Measurements from ENCODE around the gene RNF150. TPM values are rescaled to one million over a fixed set of nuclear protein-coding genes. Genes with fewer than 3 reads are reported as not detected.

RNF150 gene
- polyA plus RNA-seq, 3 donors = 0.21 TPM; not detected in 2

GRCh38 chr4:140994015-140994414 lies 139.3 kb downstream of the RNF150 start:
- no peaks in the 10 kb centered on the region for H3K36me3 Mint-ChIP-seq
- H3K4me3 Mint-ChIP-seq = no peak overlapping the region
- WGBS (ENCODE audit: insufficient coverage) = no CpG with 5 or more reads among the region's 1 CpG
- no peak overlapping the region for H2AFZ ChIP-seq (ENCODE audit: insufficient read depth, low read depth, low read length, poor library complexity, severe bottlenecking)
- peaks cover 0 to 3% (median 0%) of the 10 kb centered on the region in 7 donors for H3K9me3 Mint-ChIP-seq
- peaks cover 0 to 5% (median 0%) of the 10 kb centered on the region in 3 donors for H3K27me3 Mint-ChIP-seq (ENCODE audit: low read depth in 3 of 3)
- no peaks in the 10 kb centered on the region for H3K4me1 ChIP-seq (ENCODE audit: control insufficient read depth in 1 of 2, insufficient read depth in 2 of 2, low read length in 2 of 2)
- intact Hi-C loops (cut with micrococcal nuclease) = no loop called here
- no peak overlapping the region for H3K27ac Mint-ChIP-seq
- H3K4me2 ChIP-seq (replicated peaks; ENCODE audit: extremely low read depth, low read length, poor library complexity, severe bottlenecking) = no peak overlapping the region
- no peaks in the 10 kb centered on the region for H4K20me1 ChIP-seq (ENCODE audit: insufficient read depth, low read length)
- H3K36me3 ChIP-seq (replicated peaks in 1 of 2; ENCODE audit: control insufficient read depth in 1 of 2, insufficient read depth in 2 of 2, low read length in 2 of 2) = no peaks in the 10 kb centered on the region
- peaks cover 4% of the 10 kb centered on the region for H3K4me1 Mint-ChIP-seq
- no peak overlapping the region for H3K4me3 ChIP-seq (replicated peaks in 1 of 3; ENCODE audit: low read depth in 2 of 3, low read length in 3 of 3)
- H3K9me3 ChIP-seq (replicated peaks in 1 of 2; ENCODE audit: control insufficient read depth in 1 of 2, insufficient read depth in 1 of 2, low read length in 2 of 2) = no peaks in the 10 kb centered on the region
- no peaks in the 10 kb centered on the region for H3K79me2 ChIP-seq (ENCODE audit: insufficient read depth, low read length)
- H3K9ac ChIP-seq (ENCODE audit: insufficient read depth, low read length, poor library complexity, severe bottlenecking) = no peak overlapping the region
- H3K27me3 ChIP-seq (ENCODE audit: control insufficient read depth in 2 of 2, insufficient read depth in 2 of 2, low read length in 2 of 2) = no peaks in the 10 kb centered on the region
- TF ChIP-seq, protein P1, sequence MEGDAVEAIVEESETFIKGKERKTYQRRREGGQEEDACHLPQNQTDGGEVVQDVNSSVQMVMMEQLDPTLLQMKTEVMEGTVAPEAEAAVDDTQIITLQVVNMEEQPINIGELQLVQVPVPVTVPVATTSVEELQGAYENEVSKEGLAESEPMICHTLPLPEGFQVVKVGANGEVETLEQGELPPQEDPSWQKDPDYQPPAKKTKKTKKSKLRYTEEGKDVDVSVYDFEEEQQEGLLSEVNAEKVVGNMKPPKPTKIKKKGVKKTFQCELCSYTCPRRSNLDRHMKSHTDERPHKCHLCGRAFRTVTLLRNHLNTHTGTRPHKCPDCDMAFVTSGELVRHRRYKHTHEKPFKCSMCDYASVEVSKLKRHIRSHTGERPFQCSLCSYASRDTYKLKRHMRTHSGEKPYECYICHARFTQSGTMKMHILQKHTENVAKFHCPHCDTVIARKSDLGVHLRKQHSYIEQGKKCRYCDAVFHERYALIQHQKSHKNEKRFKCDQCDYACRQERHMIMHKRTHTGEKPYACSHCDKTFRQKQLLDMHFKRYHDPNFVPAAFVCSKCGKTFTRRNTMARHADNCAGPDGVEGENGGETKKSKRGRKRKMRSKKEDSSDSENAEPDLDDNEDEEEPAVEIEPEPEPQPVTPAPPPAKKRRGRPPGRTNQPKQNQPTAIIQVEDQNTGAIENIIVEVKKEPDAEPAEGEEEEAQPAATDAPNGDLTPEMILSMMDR (IDR thresholded peaks at IDR 0.05) = no peak
- DNase-seq = no peak
- no peak overlapping the region for H3K27ac ChIP-seq (ENCODE audit: low read depth in 1 of 2, low read length in 2 of 2)

- Histone ChIP-seq H3K27me3 (ENCODE audit: control insufficient read depth in 2 of 2, insufficient read depth in 2 of 2, low read length in 2 of 2) (no peaks in the 10 kb centered on the region), H4K20me1 (ENCODE audit: insufficient read depth, low read length) (no peaks in the 10 kb centered on the region), H3K27ac (ENCODE audit: low read depth in 1 of 2, low read length in 2 of 2) (no peak overlapping the region), H3K9ac (ENCODE audit: insufficient read depth, low read length, poor library complexity, severe bottlenecking) (no peak overlapping the region), H3K4me1 (ENCODE audit: control insufficient read depth in 1 of 2, insufficient read depth in 2 of 2, low read length in 2 of 2) (no peaks in the 10 kb centered on the region), H2AFZ (ENCODE audit: insufficient read depth, low read depth, low read length, poor library complexity, severe bottlenecking) (no peak overlapping the region), H3K9me3 (replicated peaks in 1 of 2; ENCODE audit: control insufficient read depth in 1 of 2, insufficient read depth in 1 of 2, low read length in 2 of 2) (no peaks in the 10 kb centered on the region), H3K36me3 (replicated peaks in 1 of 2; ENCODE audit: control insufficient read depth in 1 of 2, insufficient read depth in 2 of 2, low read length in 2 of 2) (no peaks in the 10 kb centered on the region), H3K4me3 (replicated peaks in 1 of 3; ENCODE audit: low read depth in 2 of 3, low read length in 3 of 3) (no peak overlapping the region), H3K4me2 (replicated peaks; ENCODE audit: extremely low read depth, low read length, poor library complexity, severe bottlenecking) (no peak overlapping the region), H3K79me2 (ENCODE audit: insufficient read depth, low read length) (no peaks in the 10 kb centered on the region)
- H3K27me3 Mint-ChIP-seq (ENCODE audit: low read depth in 3 of 3) = peaks cover 0 to 6% (median 0%) of the 10 kb centered on the region in 3 donors
- 100% methylated on average over 2 of the region's 4 CpGs for WGBS (ENCODE audit: insufficient coverage)
- peaks cover 4% of the 10 kb centered on the region for H3K4me1 Mint-ChIP-seq
- H3K27ac Mint-ChIP-seq = no peak overlapping the region
- H3K9me3 Mint-ChIP-seq = peaks cover 0 to 3% (median 0%) of the 10 kb centered on the region in 7 donors
- no peaks in the 10 kb centered on the region for H3K36me3 Mint-ChIP-seq
- H3K4me3 Mint-ChIP-seq = no peak overlapping the region
- intact Hi-C loops (cut with micrococcal nuclease) = no loop called here
- TF ChIP-seq, protein P1 (IDR thresholded peaks at IDR 0.05) = no peak
- no peak for DNase-seq
Measured at GRCh38 chr4:140993370-140993769, 139.9 kb downstream of the RNF150 start.

All from CD14-positive monocyte (primary cell).